ENCODE data around the gene ADARB2.

ADARB2 gene

GRCh38 chr10:1184541-1185430 lies 552.5 kb downstream of the ADARB2 start:
- no peak for DNase-seq (ENCODE audit: low read depth in 2 of 3, low spot score in 2 of 3)

- DNase-seq (ENCODE audit: low read depth in 2 of 3, low spot score in 2 of 3), result no peak
These were observed 553.6 kb downstream of the ADARB2 start for GRCh38 chr10:1183701-1184100.

- no peak for DNase-seq (ENCODE audit: low read depth in 2 of 3, low spot score in 2 of 3)
These were observed 554.3 kb downstream of the ADARB2 start for GRCh38 chr10:1183033-1183396.

- DNase-seq (ENCODE audit: low read depth in 2 of 3, low spot score in 2 of 3), result no peak
These were observed 554.9 kb downstream of the ADARB2 start for GRCh38 chr10:1182280-1183032.

GRCh38 chr10:1180836-1181235 lies 556.5 kb downstream of the ADARB2 start:
- DNase-seq (ENCODE audit: low read depth in 2 of 3, low spot score in 2 of 3), result no peak

GRCh38 chr10:1180071-1180730 lies 557.1 kb downstream of the ADARB2 start:
- no peak for DNase-seq (ENCODE audit: low read depth in 2 of 3, low spot score in 2 of 3)

- no peak for DNase-seq (ENCODE audit: low read depth in 2 of 3, low spot score in 2 of 3)
These were observed 557.8 kb downstream of the ADARB2 start for GRCh38 chr10:1179346-1180070.

- no peak for DNase-seq (ENCODE audit: low read depth in 2 of 3, low spot score in 2 of 3)
These were observed 558.8 kb downstream of the ADARB2 start for GRCh38 chr10:1178506-1178905.

GRCh38 chr10:1177936-1178335 lies 559.4 kb downstream of the ADARB2 start:
- no peak for DNase-seq (ENCODE audit: low read depth in 2 of 3, low spot score in 2 of 3)

GRCh38 chr10:1175956-1176565 lies 561.3 kb downstream of the ADARB2 start:
- no peak for DNase-seq (ENCODE audit: low read depth in 2 of 3, low spot score in 2 of 3)

- no peak for DNase-seq (ENCODE audit: low read depth in 2 of 3, low spot score in 2 of 3)
These were observed 563.3 kb downstream of the ADARB2 start for GRCh38 chr10:1174022-1174421.

- DNase-seq (ENCODE audit: low read depth in 2 of 3, low spot score in 2 of 3), result no peak
These were observed 564.2 kb downstream of the ADARB2 start for GRCh38 chr10:1173091-1173490.

- no peak for DNase-seq (ENCODE audit: low read depth in 2 of 3, low spot score in 2 of 3)
These were observed 564.9 kb downstream of the ADARB2 start for GRCh38 chr10:1172256-1172984.

GRCh38 chr10:1171586-1171985 lies 565.7 kb downstream of the ADARB2 start:
- no peak for DNase-seq (ENCODE audit: low read depth in 2 of 3, low spot score in 2 of 3)

- DNase-seq (ENCODE audit: low read depth in 2 of 3, low spot score in 2 of 3), result no peak
These were observed 566.1 kb downstream of the ADARB2 start for GRCh38 chr10:1171182-1171581.

GRCh38 chr10:1170867-1171180 lies 566.5 kb downstream of the ADARB2 start:
- no peak for DNase-seq (ENCODE audit: low read depth in 2 of 3, low spot score in 2 of 3)

- DNase-seq (ENCODE audit: low read depth in 2 of 3, low spot score in 2 of 3), result no peak
These were observed 567.1 kb downstream of the ADARB2 start for GRCh38 chr10:1169981-1170866.

GRCh38 chr10:1169186-1169885 lies 568.0 kb downstream of the ADARB2 start:
- no peak for DNase-seq (ENCODE audit: low read depth in 2 of 3, low spot score in 2 of 3)

- no peak for DNase-seq (ENCODE audit: low read depth in 2 of 3, low spot score in 2 of 3)
These were observed 568.6 kb downstream of the ADARB2 start for GRCh38 chr10:1168763-1169162.
